Motor neuron (in vitro differentiated cells): Measurements from ENCODE around the gene MRC2. TPM values are rescaled to one million over a fixed set of nuclear protein-coding genes. Genes with fewer than 3 reads are reported as not detected.

Experiments
- ATAC-seq, 8 experiments: fragments of 200-7000 bp; cut with Tn5 transposase; replicated peaks in 6 of 8; 2 replicates each; pipeline ENCODE4 v1.8.0; 2021; ENCODE audit warnings: mild to moderate bottlenecking in 8 of 8, moderate library complexity in 8 of 8
- H3K27ac ChIP-seq, 2 donors: fragments of 250-450 bp; sonication (Bioruptor Pico); 2 replicates each; pipeline ENCODE4 v1.9.0; 2021; ENCODE audit warnings: antibody characterized with exemption in 2 of 2, mild to moderate bottlenecking in 2 of 2, moderate library complexity in 1 of 2
- H3K4me1 ChIP-seq, 2 donors: fragments of 250-450 bp; sonication (Bioruptor Pico); replicated peaks in 1 of 2; 2 replicates each; pipeline ENCODE4 v1.6.1; 2021; ENCODE audit warnings: antibody characterized with exemption in 2 of 2, mild to moderate bottlenecking in 2 of 2, moderate library complexity in 1 of 2
- H3K4me3 ChIP-seq, 5 donors: fragments of 250-450 bp; sonication (Bioruptor Pico); 2 replicates each; pipeline ENCODE4 v1.9.0; 2021; ENCODE audit warnings: antibody characterized with exemption in 5 of 5, mild to moderate bottlenecking in 5 of 5, moderate library complexity in 4 of 5
- WGBS, 10 experiments: fragments of 450-650 bp; shearing (Covaris generic); methylation state at CpG; one replicate each; pipeline ENCODE4 v1.0.0; 2022; 5-methylcytosine and 5-hydroxymethylcytosine counted together
- in situ Hi-C, 9 experiments: fragments of 400-800 bp; cut with MboI; loops; one replicate each; pipeline ENCODE4 v1.15.0; 2021; ENCODE audit warnings: low sequenced_read_pairs in 9 of 9, low pct_unique_long_range_greater_than_20kb in 2 of 9; ENCODE audit not compliant: unreplicated experiment in 9 of 9
- total RNA-seq, 8 experiments: library from RNA; unstranded; fragments of 300-600 nt; gene quantifications; 2 replicates each; pipeline versions ENCODE4 v1.2.3 to v1.2.4, GENCODE V29; 2022

MRC2 gene
- total RNA-seq, 8 experiments from 2014 or later = 6.9 to 207 (median 33.6) TPM

DNA sequence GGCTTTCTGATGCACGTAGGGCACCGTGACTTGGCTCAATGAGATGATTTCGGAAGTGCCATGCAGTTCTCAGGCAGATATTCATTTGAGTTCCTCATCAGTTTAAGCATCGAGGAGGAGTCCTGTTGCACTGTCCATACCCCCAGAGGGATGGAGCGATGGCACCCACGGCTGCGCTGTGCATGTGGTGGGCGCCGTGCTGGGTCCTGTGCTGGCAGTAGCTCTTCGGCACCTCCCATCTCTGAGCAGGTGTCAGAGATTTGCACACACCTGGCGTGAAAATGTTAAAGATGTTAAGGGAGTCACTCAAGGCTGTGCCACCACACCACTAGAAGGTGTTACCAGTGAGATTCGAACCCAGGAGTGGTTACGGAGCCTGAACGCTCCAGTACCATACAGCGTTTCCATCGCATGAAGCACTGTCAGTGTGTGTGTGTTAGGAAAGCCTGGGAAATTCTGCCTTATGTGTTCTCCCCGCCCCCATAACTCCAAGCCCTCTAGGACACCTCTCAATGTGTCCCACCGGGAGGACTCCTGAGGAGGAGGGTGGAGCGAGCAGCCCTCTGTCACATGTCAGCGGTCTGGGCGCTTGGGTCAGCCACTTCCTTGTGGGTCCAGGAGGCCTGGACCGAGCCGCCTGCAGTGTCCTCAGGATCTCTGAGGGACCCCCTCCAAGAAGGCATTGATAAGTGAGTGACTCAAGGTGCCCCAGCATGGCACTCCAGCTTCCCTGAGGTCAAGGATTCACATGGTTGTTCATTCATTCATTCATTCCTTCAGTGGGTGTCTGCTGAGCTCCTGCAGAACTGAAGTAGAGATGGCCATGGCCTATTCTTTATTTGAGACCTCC, 3.8 kb downstream of the MRC2 start:
- Histone ChIP-seq H3K4me3 (no peak overlapping the region), H3K4me1 (peaks cover 32 to 43% of the 10 kb centered on the region in 2 donors), H3K27ac (no peak overlapping the region)
- WGBS, 10 experiments = 80 to 100% (median 96%) methylated on average over 1 to 12 of the region's 23 CpGs; no CpG with 5 or more reads in 3 of the 10 experiments
- ATAC-seq = no peak
- in situ Hi-C loops = no loop called here

DNA sequence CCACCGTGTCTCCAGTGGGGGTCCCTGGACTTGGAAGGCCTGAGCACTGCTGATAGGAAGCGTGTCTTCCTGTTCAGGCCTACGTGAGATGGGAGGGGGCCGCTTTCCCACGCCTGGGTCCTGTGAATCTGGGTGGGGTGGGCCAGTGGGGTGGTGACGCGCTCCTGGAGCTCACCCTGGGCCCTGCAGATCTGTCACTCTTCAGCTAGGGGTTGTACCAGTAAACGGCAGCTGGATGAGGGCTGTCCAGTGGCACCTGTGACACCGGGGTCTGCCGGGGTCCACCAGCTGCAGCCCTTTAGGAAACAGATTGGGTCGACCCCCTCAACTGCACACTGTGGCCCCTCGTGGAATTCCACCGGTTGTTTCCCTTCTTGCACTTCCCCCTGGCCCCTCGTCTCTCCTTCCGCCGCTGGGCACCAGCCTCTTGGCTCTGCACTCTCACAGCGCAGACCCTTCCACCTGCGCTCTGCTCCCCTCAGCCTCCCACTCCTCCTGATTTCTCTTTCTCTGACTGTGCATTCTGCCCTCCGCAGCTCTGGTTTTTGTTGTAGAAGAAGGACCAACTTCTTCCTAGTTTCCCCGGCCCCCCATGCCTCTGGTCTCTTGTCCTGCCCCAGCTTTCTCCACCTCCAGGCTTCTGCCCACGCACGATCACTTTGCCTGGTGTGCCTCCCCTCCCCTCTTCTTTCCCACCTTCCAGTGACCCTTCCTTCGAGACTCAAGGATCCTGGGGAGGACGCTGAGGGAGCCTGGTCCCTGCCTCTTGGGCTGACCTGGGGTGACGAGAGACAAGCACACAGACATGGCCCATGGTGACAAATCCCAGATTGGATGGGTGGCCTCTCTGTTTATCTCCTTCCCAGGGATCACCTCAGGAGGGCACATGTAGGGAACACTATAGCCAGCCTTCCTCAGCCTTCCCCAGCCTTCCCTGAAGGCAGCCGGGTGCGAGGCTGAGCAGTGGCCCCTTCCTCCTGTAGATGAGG, 4.8 kb downstream of the MRC2 start:
- ATAC-seq = no peak
- in situ Hi-C loops = no loop called here
- Histone ChIP-seq H3K27ac (peak overlapping the region; percentile 67 to 81), H3K4me1 (peaks cover 32 to 38% of the 10 kb centered on the region in 2 donors), H3K4me3 (no peak overlapping the region)
- WGBS, 10 experiments = 20 to 100% (median 73%) methylated on average over 1 to 5 of the region's 27 CpGs; no CpG with 5 or more reads in 3 of the 10 experiments

DNA sequence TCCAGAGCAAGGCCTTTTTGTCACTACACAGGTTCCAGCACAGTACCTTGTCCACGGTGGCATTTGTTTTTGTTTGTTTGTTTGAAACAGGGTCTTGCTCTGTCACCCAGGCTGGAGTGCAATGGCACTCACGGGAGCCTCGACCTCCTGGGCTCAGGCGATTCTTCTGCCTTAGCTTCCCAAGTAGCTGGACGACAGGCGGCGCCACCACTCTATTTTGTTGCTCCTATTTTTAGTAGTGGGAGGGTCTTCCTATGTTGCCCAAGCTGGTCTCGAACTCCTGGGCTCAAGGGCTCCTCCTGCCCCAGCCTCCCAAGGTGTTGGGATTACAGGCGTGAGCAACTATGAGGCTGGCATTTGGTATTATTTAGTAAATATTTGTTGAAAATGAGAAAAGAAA, 10.3 kb downstream of the MRC2 start:
- Histone ChIP-seq H3K4me3 (no peak overlapping the region), H3K4me1 (peaks cover 15 to 16% of the 10 kb centered on the region in 2 donors), H3K27ac (no peak overlapping the region)
- no peak for ATAC-seq
- in situ Hi-C loops = no loop called here
- 0 to 83% (median 72%) methylated on average over 1 to 9 of the region's 9 CpGs; no CpG with 5 or more reads in 4 of the 10 experiments for WGBS, 10 experiments

DNA sequence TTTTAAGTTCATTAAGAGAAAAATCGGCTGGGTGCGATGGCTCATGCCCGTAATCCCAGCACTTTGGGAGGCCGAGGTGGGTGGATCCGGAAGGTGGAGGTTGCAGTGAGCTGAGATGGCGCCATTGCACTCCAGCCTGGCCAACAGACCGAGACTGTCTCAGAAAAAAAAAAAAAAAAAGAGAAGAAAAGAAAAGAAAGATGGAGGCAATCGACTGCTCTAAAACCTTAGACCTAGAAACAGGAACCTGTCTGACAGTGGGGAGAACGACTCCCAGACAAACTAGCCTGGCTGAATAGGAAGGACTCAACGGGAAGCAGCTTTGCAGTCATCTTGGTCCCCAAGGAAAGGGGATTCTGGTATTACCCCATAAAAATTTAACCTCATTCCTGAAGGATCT, 13.7 kb downstream of the MRC2 start:
- in situ Hi-C loops = no loop called here
- ATAC-seq = no peak
- no peak overlapping the region for H3K27ac ChIP-seq
- H3K4me3 ChIP-seq = no peak overlapping the region
- 57 to 93% (median 88%) methylated on average over 2 to 10 of the region's 10 CpGs for WGBS, 10 experiments
- peaks cover 5 to 7% of the 10 kb centered on the region in 2 donors for H3K4me1 ChIP-seq

DNA sequence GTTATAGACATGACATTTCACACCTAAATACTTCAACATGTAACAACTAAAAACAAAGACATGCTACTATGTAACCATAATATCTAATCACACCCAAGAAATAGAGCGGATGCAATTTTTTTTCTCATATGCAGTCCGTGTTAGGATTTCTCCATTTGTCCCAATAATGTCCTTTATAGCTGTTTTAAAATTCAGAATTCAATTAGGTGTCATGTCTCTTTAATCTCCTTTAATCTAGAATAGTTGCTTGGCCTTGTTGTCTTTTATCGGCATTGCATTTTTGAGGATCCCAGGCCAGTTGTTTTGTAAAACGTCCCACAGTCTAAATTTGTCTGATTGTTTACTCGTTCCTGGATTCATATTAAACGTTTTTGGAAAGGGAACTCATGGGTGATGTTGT, 14.5 kb downstream of the MRC2 start:
- H3K4me1 ChIP-seq = peaks cover 5 to 7% of the 10 kb centered on the region in 2 donors
- no peak for ATAC-seq
- in situ Hi-C loops = no loop called here
- WGBS, 10 experiments = 41 to 94% (median 77%) methylated on average over 2 to 6 of the region's 6 CpGs
- no peak overlapping the region for H3K4me3 ChIP-seq
- no peak overlapping the region for H3K27ac ChIP-seq

DNA sequence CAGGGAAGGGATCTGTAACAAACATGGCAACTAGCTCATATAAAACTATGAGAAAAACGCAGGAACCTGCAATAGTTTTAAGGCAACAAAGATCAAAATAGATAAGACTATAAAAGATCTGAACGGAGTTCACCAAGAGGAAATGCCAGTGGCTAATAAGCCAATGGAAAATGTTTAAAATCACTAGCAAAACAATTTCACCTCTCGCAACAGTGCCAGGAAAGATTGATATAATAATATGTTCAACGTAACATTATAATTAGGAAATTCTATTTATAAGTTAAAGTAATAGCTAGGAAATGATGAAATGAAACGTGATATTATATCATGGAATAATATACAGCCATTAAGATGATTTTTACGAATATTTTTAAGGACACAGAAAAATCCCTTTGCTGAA, 16.0 kb downstream of the MRC2 start:
- 82 to 100% (median 93%) methylated on average over 5 to 6 of the region's 6 CpGs for WGBS, 10 experiments

DNA sequence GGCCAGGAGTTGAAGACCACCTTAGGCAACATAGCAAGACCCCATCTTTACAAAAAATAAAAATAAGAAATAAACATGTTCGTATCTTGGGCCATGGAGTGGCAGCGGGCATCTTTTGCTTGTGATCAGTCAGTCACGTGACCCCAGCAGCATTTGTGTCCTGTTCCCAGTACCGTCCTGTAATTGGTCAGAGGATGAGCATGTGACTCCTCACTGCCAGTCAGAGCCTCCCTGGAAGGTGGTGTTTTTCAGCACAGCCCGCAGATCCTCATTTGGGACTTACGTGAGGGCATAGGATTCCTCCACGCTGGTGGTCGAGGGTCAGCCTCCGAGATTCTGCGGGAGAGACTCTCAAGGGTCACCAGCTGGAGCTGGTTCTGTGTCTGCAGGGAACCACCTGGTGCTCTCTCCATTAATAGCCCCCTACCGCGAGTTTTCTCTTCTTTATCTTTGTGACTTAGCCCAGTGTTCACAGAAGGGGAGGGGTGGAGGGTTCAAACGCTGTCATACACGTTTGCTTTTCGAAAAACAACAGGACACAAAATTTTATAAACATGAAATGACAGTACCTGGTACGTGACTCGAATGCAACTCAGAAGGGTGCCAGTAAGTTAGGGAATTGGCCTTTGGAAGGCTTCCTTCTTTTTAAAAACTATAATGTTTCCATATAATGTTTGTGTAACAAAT, 17.2 kb downstream of the MRC2 start:
- WGBS, 10 experiments = 42 to 90% (median 76%) methylated on average over 4 to 14 of the region's 17 CpGs; no CpG with 5 or more reads in 1 of the 10 experiments
- Histone ChIP-seq H3K4me1 (peaks cover 5 to 7% of the 10 kb centered on the region in 2 donors), H3K27ac (peak overlapping the region; percentile 66 to 68), H3K4me3 (peak overlapping the region in 3 of 5 donors; percentile 17 to 27 (median 25))
- in situ Hi-C loops = no loop called here
- ATAC-seq = peak in 5 of 8 experiments; percentile 98 to 99 (median 98)

More for the DNA sequence above, 16.0 kb downstream of the MRC2 start:
- in situ Hi-C loops = no loop called here
- no peak for ATAC-seq
- peaks cover 5 to 7% of the 10 kb centered on the region in 2 donors for H3K4me1 ChIP-seq
- H3K4me3 ChIP-seq = no peak overlapping the region
- no peak overlapping the region for H3K27ac ChIP-seq

DNA sequence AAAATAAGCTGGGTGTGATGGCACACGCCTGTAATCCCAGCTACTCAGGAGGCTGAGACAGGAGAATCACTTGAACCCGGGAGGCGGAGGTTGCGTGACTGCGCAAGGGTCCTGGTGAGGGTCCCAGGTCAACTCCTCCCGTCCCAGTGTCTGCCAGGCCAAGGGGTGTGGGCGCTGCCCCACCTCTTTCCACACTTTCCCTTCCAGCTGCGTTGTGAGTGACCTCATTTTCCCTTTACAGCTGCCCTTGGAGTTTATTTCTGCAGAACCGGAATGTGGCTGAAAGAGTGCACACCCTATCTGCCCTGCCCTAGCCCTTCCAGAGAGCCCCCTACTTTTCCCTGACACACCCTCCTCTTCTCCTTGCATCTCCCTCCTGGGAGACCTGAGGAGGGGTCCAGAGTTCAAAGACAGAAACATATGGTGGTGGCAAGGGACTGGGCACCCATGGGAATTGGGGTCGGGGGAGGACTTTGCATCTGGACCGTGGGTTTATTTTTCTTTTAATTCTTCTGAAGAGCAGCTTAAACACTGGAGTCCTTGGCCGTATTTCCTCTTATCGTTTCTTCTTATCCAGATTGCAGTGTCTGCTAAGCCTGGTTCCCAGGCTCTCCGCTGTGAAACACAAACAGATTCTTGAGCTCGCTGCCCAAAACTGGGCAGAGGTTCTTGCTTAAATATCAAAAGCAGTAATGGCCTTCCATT, 20.9 kb downstream of the MRC2 start:
- Histone ChIP-seq H3K4me3 (no peak overlapping the region), H3K27ac (no peak overlapping the region), H3K4me1 (peaks cover 18 to 19% of the 10 kb centered on the region in 2 donors)
- 17 to 90% (median 76%) methylated on average over 1 to 6 of the region's 15 CpGs; no CpG with 5 or more reads in 1 of the 10 experiments for WGBS, 10 experiments
- peak in 2 of 8 experiments; percentile 35 to 75 for ATAC-seq
- in situ Hi-C loops = no loop called here

DNA sequence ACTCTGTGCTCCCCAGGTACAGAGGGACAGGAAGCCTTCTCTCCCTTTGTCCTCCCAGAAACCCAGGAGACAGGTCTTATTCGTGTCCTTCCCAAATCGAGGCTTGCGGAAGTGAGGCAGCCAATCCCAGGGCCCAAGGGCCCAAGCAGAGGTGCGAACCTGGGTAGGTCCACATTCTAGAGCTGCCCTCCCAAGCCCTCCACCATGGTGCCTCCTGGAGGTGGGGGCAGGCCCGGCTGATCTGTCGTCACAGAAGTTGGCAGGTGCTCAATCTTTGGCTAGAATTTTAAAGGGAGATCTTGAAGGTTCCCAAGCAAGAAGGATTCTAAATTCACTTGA, 21.5 kb downstream of the MRC2 start:
- ATAC-seq = no peak
- no peak overlapping the region for H3K27ac ChIP-seq
- 55 to 100% (median 83%) methylated on average over 1 to 5 of the region's 6 CpGs; no CpG with 5 or more reads in 3 of the 10 experiments for WGBS, 10 experiments
- no peak overlapping the region for H3K4me3 ChIP-seq
- H3K4me1 ChIP-seq = peaks cover 23 to 25% of the 10 kb centered on the region in 2 donors
- in situ Hi-C loops = no loop called here

DNA sequence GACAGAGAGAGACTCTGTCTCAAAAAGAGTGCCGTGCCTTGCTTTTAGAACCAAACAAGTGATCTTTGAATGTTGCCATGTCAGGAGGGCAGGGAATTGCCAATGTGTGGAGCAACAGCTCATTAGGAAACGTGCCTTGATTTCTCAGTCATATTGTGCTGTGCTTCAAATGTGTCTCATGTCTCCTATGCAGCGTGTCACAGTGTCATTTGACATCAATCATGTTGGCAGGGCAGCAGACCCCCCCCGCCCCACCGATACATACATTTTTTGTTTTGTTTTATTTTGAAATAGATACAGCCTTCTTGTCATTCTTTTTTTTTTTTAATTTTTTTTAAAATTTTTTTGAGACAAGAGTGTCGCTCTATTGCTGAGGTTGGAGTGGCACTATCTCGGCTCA, 22.1 kb downstream of the MRC2 start:
- Histone ChIP-seq H3K4me3 (no peak overlapping the region), H3K4me1 (peaks cover 28 to 30% of the 10 kb centered on the region in 2 donors), H3K27ac (no peak overlapping the region)
- in situ Hi-C loops = no loop called here
- ATAC-seq = no peak
- WGBS, 10 experiments = 88 to 100% (median 98%) methylated on average over 2 to 6 of the region's 7 CpGs

DNA sequence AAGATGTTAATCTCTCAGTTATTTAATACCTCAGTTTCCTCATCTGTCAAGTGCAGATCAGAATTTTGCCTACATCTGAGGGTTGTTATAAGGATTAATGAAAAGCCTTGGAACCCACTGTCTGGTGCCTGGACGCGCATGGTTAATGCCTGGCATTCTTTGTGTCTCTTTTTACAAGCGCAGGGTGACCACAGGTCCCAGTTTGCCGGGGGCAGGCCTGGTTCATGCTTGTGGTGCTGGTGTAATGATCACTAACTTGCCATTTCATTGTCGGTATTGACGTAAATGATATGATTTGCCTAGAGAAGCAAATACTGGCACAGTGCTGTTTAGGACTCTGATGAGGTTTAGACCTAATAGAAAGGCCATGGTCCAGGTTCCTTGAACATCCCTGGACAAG, 23.1 kb downstream of the MRC2 start:
- in situ Hi-C loops = no loop called here

More for the DNA sequence above, 23.1 kb downstream of the MRC2 start:
- no peak for ATAC-seq
- WGBS, 10 experiments = 87 to 100% (median 100%) methylated on average over 1 to 4 of the region's 6 CpGs; no CpG with 5 or more reads in 2 of the 10 experiments
- Histone ChIP-seq H3K4me1 (peaks cover 25 to 28% of the 10 kb centered on the region in 2 donors), H3K27ac (no peak overlapping the region), H3K4me3 (no peak overlapping the region)
